GM15510 (cell line): Measurements from ENCODE around the gene PSMD14.

ENCODE experiments used
- POLR2A ChIP-seq: IDR thresholded peaks from 3 replicates; pipeline ENCODE4 v1.6.1; 2011; ENCODE audit warnings: borderline replicate concordance; ENCODE audit not compliant: insufficient read length; ENCODE audit errors: extremely low read depth

PSMD14 gene

GRCh38 chr2:161308178-161308955 is at the start of gene PSMD14:
Gene PSMD14 (plus strand): TSS chr2:161308425. CDS start chr2:161318826, 10,401 bp downstream.
- peak; percentile 96 for TF ChIP-seq POLR2A

DNA sequence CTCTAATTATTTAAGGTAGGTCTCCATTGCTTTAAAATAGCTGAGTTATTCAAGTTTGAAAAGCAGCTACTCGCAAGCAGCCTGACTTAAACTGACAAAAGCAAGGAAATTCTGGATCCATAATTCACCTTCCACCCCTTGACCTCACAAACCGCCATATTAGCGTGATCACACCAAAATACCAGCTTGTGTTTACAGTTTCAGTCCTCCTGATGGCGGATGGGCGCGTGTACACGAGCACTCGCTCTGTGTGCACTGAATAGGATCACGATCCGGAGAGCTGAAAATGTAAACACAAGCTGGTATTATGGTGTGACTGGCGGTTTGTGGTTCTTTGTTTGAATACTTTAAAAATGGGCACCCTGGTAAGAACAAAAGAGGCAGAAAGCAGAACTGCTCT is 42.4 kb upstream of the PSMD14 start:
- no peak for TF ChIP-seq POLR2A

- TF ChIP-seq POLR2A: no peak
These were observed 39.1 kb upstream of the PSMD14 start for GRCh38 chr2:161269111-161269510.

GRCh38 chr2:161273038-161273760 is 35.0 kb upstream of the PSMD14 start:
- TF ChIP-seq POLR2A: no peak

- TF ChIP-seq POLR2A: no peak
These were observed 24.3 kb upstream of the PSMD14 start for GRCh38 chr2:161283926-161284325.

- TF ChIP-seq POLR2A: no peak
These were observed 4.6 kb upstream of the PSMD14 start for GRCh38 chr2:161303535-161304050.

GRCh38 chr2:161306919-161307318 is 1.3 kb upstream of the PSMD14 start:
- TF ChIP-seq POLR2A: no peak

- TF ChIP-seq POLR2A: no peak
These were observed 549 bp upstream of the PSMD14 start for GRCh38 chr2:161307676-161308075.

- no peak for TF ChIP-seq POLR2A
These were observed 4.8 kb downstream of the PSMD14 start for GRCh38 chr2:161312996-161313395.

GRCh38 chr2:161315380-161315779 is 7.2 kb downstream of the PSMD14 start:
- no peak for TF ChIP-seq POLR2A

DNA sequence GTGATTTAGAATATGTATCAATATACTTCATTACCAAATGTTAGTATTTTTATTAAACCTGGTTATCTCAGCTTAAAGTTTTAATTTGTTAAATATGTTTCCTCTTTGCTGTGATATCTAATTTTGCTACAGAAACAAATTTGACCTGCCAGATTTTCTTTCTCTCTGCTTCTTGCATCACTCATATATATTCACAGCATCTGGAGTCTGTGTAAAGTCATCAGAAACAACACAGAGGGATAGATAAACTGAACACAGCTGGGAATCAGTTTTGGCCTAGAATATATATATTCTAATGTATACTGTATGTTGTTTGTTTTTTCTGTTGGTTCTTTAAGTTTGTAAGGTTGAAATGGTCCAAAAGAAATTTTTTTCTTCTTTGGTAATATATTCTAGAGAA is 8.5 kb downstream of the PSMD14 start:
- no peak for TF ChIP-seq POLR2A

- TF ChIP-seq POLR2A: no peak
These were observed 13.9 kb downstream of the PSMD14 start for GRCh38 chr2:161321944-161322648.

DNA sequence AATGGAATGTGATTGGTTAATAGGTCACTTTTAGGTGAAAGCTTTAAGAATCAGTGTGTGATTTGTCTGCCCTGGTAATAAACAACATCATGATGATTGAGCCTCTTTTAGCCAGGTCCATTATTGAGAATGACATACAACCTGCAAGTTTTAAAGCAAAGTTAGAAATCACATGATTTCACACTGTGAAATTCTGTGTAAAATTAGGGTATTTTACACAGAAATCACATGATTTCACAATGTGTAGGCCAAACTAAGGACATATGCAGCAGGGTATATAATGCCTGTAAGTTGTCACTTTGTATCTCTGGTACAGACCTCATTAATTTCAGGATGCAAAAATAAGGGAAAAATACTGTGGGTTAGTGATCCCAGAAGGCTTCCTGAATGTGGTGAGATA is 16.7 kb downstream of the PSMD14 start:
- no peak for TF ChIP-seq POLR2A

GRCh38 chr2:161327582-161327981 is 19.4 kb downstream of the PSMD14 start:
- TF ChIP-seq POLR2A: no peak

DNA sequence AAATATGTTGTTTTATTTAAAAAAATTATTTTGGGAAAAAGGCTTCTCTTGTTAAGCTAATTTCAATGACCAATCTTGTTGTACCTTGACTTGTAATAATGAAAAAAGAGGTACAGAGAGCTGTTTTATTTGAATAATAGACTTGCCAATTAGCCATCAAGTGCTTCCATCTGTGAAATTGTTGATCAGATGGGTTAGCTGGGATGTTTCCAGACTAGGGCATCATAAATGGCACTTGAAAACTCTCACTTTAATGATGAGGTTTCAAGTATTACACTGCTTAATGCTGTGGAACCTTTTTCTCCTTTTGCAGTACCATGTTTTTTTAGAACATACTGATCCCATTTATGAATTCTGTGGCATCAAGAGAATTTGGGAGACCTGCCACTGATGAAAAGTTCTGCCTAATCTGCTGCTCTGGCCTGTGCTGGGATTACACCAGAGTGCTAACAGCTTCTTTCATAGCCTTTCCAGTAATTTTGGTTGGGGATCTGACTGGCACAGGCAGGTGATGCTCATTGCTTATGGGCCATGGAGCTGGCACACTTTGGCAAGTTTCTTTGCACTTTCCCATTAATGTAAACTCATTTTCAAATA is 24.2 kb downstream of the PSMD14 start:
- TF ChIP-seq POLR2A: no peak
